HepG2 (cell line): ENCODE results near the gene PTPMT1. TPM values are rescaled to one million over a fixed set of nuclear protein-coding genes. Genes with fewer than 3 reads are reported as not detected.

Source experiments
- ATAC-seq: fragments of 200-7000 bp; cut with Tn5 transposase; 3 replicates; pipeline ENCODE4 v1.9.1; 2020; ENCODE audit warnings: mild to moderate bottlenecking, moderate library complexity
- BruUV-seq: library from RNA; stranded (reverse); fragments of 400-500 nt; replicated peaks from 2 replicates; lab custom pipeline; 2021; lab: Mats Ljungman, UMichigan
- CTCF ChIA-PET: fragments of 300-600 bp; formaldehyde crosslinking; extraction: SDS; loops from one replicate; lab custom pipeline; 2021; ENCODE audit warnings: low total read pairs, inconsistent platforms, low intra/inter-chr PET ratio; lab: Yijun Ruan, JAX
- POLR2A ChIA-PET: fragments of 350-600 bp; sonication (Branson Sonifier 250); formaldehyde crosslinking; loops from one replicate; lab custom pipeline; 2020; ENCODE audit warnings: antibody characterized with exemption, inconsistent platforms; lab: Yijun Ruan, JAX
- DNase-seq: peaks from one replicate; pipeline ENCODE4 v3.0.0-alpha.2; 2015; ENCODE audit warnings: low spot score
- FAIRE-seq: peaks from 3 replicates; lab custom pipeline; 2011; peaks lifted over from hg19 to GRCh38; lab: Jason Lieb, UNC
- H2AFZ ChIP-seq: one replicate; pipeline ENCODE4 v1.6.1; 2011; ENCODE audit warnings: low read length, inconsistent platforms
- H3K27ac ChIP-seq: fragments of 300-600 bp; 3 replicates; pipeline ENCODE4 v1.8.0; 2011; ENCODE audit warnings: mixed run types, mild to moderate bottlenecking, mixed read lengths, low read length, inconsistent platforms; ENCODE audit not compliant: insufficient read depth; ENCODE audit errors: extremely low read length
- H3K27me3 ChIP-seq, 2 experiments: fragments of 200-600 bp in 1 of 2; 2 replicates in 1 of 2; 3 replicates in 1 of 2; pipeline versions ENCODE4 v1.6.0 to v1.8.0; 2011; ENCODE audit warnings: low read length in 2 of 2, mild to moderate bottlenecking in 2 of 2, moderate library complexity in 2 of 2, inconsistent platforms in 1 of 2; ENCODE audit not compliant: insufficient read depth in 2 of 2, control insufficient read depth in 1 of 2
- H3K36me3 ChIP-seq, 2 experiments: fragments of 200-600 bp in 1 of 2; replicated peaks in 1 of 2; 2 replicates in 1 of 2; 3 replicates in 1 of 2; pipeline versions ENCODE4 v1.5.1 to v1.8.0; 2011; ENCODE audit warnings: low read length in 2 of 2, inconsistent platforms in 1 of 2; ENCODE audit not compliant: insufficient read depth in 2 of 2, control insufficient read depth in 1 of 2
- H3K4me1 ChIP-seq: 2 replicates; pipeline ENCODE4 v1.5.1; 2012; ENCODE audit warnings: low read length, inconsistent platforms; ENCODE audit not compliant: insufficient read depth
- H3K4me2 ChIP-seq: 2 replicates; pipeline ENCODE4 v1.6.0; 2011; ENCODE audit warnings: low read depth, low read length, inconsistent platforms
- H3K4me3 ChIP-seq, 3 experiments: fragments of 200-600 bp in 1 of 3; sonication (generic), shearing (Covaris generic) in 1 of 3; replicated peaks in 1 of 3; 2 replicates each; pipeline ENCODE4 v1.5.1; 2011 to 2016; ENCODE audit warnings: low read length in 3 of 3, inconsistent platforms in 2 of 3, low read depth in 2 of 3, mild to moderate bottlenecking in 2 of 3, control low read depth in 1 of 3, mixed read lengths in 1 of 3; ENCODE audit not compliant: insufficient read depth in 1 of 3
- H3K79me2 ChIP-seq: one replicate; pipeline ENCODE4 v1.6.1; 2011; ENCODE audit warnings: low read length, inconsistent platforms; ENCODE audit not compliant: insufficient read depth
- H3K9ac ChIP-seq: 2 replicates; pipeline ENCODE4 v1.6.0; 2011; ENCODE audit warnings: mild to moderate bottlenecking, low read depth, low read length, inconsistent platforms; ENCODE audit not compliant: insufficient read depth
- H3K9me3 ChIP-seq: 2 replicates; pipeline ENCODE4 v1.5.1; 2012; ENCODE audit warnings: mild to moderate bottlenecking, low read length
- H4K20me1 ChIP-seq: 2 replicates; pipeline ENCODE4 v1.6.0; 2011; ENCODE audit warnings: inconsistent platforms, mild to moderate bottlenecking, low read length, moderate library complexity; ENCODE audit not compliant: insufficient read depth
- FOXP1 ChIP-seq, 2 experiments: fragments of 450-650 bp in 1 of 2; IDR thresholded peaks; 2 replicates each; pipeline ENCODE4 v1.6.1; 2017 to 2018; ENCODE audit warnings: antibody characterized with exemption in 1 of 2
- KLF11 ChIP-seq: IDR thresholded peaks from 2 replicates; pipeline ENCODE4 v1.6.1; 2016; ENCODE audit warnings: missing compliant biosample characterization
- NBN ChIP-seq: fragments of 450-650 bp; conservative IDR thresholded peaks from 2 replicates; pipeline ENCODE4 v1.6.1; 2017
- PHB2 ChIP-seq: fragments of 450-650 bp; IDR thresholded peaks from 2 replicates; pipeline ENCODE4 v1.6.1; 2018; ENCODE audit not compliant: partially characterized antibody
- RCOR2 ChIP-seq: IDR thresholded peaks from 2 replicates; pipeline ENCODE4 v1.6.1; 2016; ENCODE audit warnings: missing biosample characterization, missing genetic modification reagents
- SPEN ChIP-seq: sonication (generic); formaldehyde crosslinking; IDR thresholded peaks from 2 replicates; pipeline ENCODE4 v1.5.1; 2020; ENCODE audit warnings: low read depth, mild to moderate bottlenecking, missing genetic modification reagents
- WIZ ChIP-seq: sonication (generic); formaldehyde crosslinking; IDR thresholded peaks from 2 replicates; pipeline ENCODE4 v1.5.1; 2020; ENCODE audit warnings: mild to moderate bottlenecking, missing genetic modification reagents
- ZFP36L1 ChIP-seq: sonication (generic); formaldehyde crosslinking; IDR thresholded peaks from 2 replicates; pipeline ENCODE4 v1.8.0; 2022; ENCODE audit warnings: mild to moderate bottlenecking, missing genetic modification reagents, moderate library complexity
- ZFP82 ChIP-seq: sonication (generic); formaldehyde crosslinking; IDR thresholded peaks from 2 replicates; pipeline ENCODE4 v1.5.1; 2020; ENCODE audit warnings: mild to moderate bottlenecking, missing genetic modification reagents, borderline replicate concordance
- ZNF788 ChIP-seq: sonication (generic); formaldehyde crosslinking; IDR thresholded peaks from 2 replicates; pipeline ENCODE4 v1.5.0; 2020; ENCODE audit warnings: mild to moderate bottlenecking, missing genetic modification reagents, borderline replicate concordance
- WGBS: methylation state at CpG from one replicate; pipeline ENCODE4 v1.1.6; 2017; ENCODE audit warnings: low lambda C conversion rate; 5-methylcytosine and 5-hydroxymethylcytosine counted together
- in situ Hi-C: cut with HindIII; loops from 2 replicates; pipeline ENCODE4 v1.10.0; 2017; ENCODE audit warnings: low pct_unique_long_range_greater_than_20kb; ENCODE audit not compliant: extremely low pct_ligation_motif_present
- intact Hi-C: fragments of 100-400 bp; cut with micrococcal nuclease; formaldehyde crosslinking; loops from one replicate; pipeline ENCODE4 v1.10.0; 2022; ENCODE audit not compliant: unreplicated experiment
- polyA plus RNA-seq, 8 experiments: library from polyadenylated mRNA; depleted of rRNA in 3 of 8; stranded (reverse) in 7 of 8; unstranded in 1 of 8; fragments of >200 nt; fragmentation: Illumina TruSeq in 4 of 8; extraction: Trizol in 4 of 8; gene quantifications; 2 replicates each; pipeline versions ENCODE4 v1.2.1 to v1.2.3, GENCODE V29; 2011 to 2016; ENCODE audit warnings: low read depth in 4 of 8, missing spikeins in 1 of 8, mixed read lengths in 1 of 8; ENCODE audit not compliant: insufficient read depth in 1 of 8
- total RNA-seq, 5 experiments: library from RNA; depleted of rRNA; stranded (reverse); fragments of >200 nt; fragmentation: Illumina TruSeq; extraction: Trizol; gene quantifications; 2 replicates each; pipeline ENCODE4 v1.2.3, GENCODE V29; 2016; ENCODE audit warnings: low read depth in 1 of 5
- TF ChIP-seq, protein P1 (sequence below): sonication (generic); formaldehyde crosslinking; IDR thresholded peaks from one replicate; pipeline ENCODE4 v1.5.1; 2020; ENCODE audit warnings: mild to moderate bottlenecking, missing genetic modification reagents; ENCODE audit errors: not compliant biosample characterization
- TF ChIP-seq, protein P2 (sequence below): sonication (generic); formaldehyde crosslinking; conservative IDR thresholded peaks from 2 replicates; pipeline ENCODE4 v1.4.0; 2020; ENCODE audit warnings: missing genetic modification reagents
- TF ChIP-seq, protein P3 (sequence below): IDR thresholded peaks from 2 replicates; pipeline ENCODE4 v1.6.1; 2016; ENCODE audit warnings: mild to moderate bottlenecking
- TF ChIP-seq, protein P4 (sequence below): sonication (generic); formaldehyde crosslinking; IDR thresholded peaks from 2 replicates; pipeline ENCODE4 v1.5.0; 2020; ENCODE audit warnings: missing genetic modification reagents, mild to moderate bottlenecking, borderline replicate concordance

Gene PTPMT1
- total and polyA plus RNA-seq, 2 of the 13 experiments (the other 11 are each of a cell fraction or from before 2014, with no cell fraction given) = 55.6 to 129 TPM

DNA sequence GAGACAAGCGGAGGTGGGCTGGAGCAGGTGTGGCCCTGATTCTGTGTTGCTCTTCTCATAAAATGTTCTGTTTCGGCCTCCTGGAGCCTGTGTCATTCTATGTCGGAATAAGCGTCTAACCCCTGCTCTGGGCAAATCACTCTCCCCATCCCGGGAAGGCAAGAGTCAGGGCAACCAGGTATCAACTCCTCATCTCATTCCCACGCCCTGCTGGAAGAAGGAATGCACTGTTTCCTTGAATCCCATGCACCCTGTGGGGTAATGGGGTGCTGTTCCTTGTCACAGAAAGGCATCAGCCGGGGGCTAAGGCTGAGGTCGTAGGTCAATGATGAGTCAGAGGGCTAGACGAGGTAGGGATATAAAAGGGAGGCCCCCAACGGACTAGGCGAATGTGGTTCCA, 23.7 kb downstream of the PTPMT1 start:
- H3K27me3 ChIP-seq = peaks cover 2 to 14% of the 10 kb centered on the region in 2 experiments
- TF ChIP-seq PHB2 (no peak), ZNF788 (CRISPR knock-in tag) (no peak), WIZ (no peak), FOXP1 (IDR thresholded peaks at IDR 0.05) (no peak), FOXP1 (CRISPR knock-in tag; IDR thresholded peaks at IDR 0.05) (no peak), SPEN (CRISPR knock-in tag) (no peak), ZFP36L1 (no peak), RCOR2 (CRISPR knock-in tag) (no peak), KLF11 (CRISPR knock-in tag) (no peak), NBN (no peak), ZFP82 (no peak)
- TF ChIP-seq, protein P1, sequence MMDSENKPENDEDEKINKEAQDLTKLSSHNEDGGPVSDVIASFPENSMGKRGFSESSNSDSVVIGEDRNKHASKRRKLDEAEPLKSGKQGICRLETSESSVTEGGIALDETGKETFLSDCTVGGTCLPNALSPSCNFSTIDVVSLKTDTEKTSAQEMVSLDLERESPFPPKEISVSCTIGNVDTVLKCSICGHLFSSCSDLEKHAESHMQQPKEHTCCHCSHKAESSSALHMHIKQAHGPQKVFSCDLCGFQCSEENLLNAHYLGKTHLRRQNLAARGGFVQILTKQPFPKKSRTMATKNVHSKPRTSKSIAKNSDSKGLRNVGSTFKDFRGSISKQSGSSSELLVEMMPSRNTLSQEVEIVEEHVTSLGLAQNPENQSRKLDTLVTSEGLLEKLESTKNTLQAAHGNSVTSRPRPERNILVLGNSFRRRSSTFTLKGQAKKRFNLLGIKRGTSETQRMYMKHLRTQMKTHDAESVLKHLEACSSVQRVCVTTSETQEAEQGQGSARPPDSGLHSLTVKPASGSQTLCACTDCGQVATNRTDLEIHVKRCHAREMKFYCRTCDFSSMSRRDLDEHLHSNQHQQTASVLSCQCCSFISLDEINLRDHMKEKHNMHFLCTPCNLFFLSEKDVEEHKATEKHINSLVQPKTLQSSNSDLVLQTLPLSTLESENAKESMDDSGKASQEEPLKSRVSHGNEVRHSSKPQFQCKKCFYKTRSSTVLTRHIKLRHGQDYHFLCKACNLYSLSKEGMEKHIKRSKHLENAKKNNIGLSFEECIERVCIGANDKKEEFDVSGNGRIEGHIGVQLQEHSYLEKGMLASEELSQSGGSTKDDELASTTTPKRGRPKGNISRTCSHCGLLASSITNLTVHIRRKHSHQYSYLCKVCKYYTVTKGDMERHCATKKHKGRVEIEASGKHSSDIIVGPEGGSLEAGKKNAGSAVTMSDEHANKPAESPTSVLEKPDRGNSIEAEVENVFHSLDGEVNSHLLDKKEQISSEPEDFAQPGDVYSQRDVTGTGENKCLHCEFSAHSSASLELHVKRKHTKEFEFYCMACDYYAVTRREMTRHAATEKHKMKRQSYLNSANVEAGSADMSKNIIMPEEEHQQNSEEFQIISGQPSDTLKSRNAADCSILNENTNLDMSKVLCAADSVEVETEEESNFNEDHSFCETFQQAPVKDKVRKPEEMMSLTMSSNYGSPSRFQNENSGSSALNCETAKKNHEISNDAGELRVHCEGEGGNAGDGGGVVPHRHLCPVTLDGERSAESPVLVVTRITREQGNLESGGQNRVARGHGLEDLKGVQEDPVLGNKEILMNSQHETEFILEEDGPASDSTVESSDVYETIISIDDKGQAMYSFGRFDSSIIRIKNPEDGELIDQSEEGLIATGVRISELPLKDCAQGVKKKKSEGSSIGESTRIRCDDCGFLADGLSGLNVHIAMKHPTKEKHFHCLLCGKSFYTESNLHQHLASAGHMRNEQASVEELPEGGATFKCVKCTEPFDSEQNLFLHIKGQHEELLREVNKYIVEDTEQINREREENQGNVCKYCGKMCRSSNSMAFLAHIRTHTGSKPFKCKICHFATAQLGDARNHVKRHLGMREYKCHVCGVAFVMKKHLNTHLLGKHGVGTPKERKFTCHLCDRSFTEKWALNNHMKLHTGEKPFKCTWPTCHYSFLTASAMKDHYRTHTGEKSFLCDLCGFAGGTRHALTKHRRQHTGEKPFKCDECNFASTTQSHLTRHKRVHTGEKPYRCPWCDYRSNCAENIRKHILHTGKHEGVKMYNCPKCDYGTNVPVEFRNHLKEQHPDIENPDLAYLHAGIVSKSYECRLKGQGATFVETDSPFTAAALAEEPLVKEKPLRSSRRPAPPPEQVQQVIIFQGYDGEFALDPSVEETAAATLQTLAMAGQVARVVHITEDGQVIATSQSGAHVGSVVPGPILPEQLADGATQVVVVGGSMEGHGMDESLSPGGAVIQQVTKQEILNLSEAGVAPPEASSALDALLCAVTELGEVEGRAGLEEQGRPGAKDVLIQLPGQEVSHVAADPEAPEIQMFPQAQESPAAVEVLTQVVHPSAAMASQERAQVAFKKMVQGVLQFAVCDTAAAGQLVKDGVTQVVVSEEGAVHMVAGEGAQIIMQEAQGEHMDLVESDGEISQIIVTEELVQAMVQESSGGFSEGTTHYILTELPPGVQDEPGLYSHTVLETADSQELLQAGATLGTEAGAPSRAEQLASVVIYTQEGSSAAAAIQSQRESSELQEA (CRISPR knock-in tag) = no peak
- TF ChIP-seq, protein P2, sequence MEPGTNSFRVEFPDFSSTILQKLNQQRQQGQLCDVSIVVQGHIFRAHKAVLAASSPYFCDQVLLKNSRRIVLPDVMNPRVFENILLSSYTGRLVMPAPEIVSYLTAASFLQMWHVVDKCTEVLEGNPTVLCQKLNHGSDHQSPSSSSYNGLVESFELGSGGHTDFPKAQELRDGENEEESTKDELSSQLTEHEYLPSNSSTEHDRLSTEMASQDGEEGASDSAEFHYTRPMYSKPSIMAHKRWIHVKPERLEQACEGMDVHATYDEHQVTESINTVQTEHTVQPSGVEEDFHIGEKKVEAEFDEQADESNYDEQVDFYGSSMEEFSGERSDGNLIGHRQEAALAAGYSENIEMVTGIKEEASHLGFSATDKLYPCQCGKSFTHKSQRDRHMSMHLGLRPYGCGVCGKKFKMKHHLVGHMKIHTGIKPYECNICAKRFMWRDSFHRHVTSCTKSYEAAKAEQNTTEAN (CRISPR knock-in tag) = no peak
- TF ChIP-seq, protein P3, sequence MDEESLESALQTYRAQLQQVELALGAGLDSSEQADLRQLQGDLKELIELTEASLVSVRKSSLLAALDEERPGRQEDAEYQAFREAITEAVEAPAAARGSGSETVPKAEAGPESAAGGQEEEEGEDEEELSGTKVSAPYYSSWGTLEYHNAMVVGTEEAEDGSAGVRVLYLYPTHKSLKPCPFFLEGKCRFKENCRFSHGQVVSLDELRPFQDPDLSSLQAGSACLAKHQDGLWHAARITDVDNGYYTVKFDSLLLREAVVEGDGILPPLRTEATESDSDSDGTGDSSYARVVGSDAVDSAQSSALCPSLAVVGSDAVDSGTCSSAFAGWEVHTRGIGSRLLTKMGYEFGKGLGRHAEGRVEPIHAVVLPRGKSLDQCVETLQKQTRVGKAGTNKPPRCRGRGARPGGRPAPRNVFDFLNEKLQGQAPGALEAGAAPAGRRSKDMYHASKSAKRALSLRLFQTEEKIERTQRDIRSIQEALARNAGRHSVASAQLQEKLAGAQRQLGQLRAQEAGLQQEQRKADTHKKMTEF (CRISPR knock-in tag) = no peak
- TF ChIP-seq, protein P4, sequence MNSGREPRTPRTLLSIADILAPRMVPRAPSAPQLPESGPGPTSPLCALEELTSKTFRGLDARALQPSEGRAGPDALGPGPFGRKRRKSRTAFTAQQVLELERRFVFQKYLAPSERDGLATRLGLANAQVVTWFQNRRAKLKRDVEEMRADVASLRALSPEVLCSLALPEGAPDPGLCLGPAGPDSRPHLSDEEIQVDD (CRISPR knock-in tag) = no peak

More for the DNA sequence above, 23.7 kb downstream of the PTPMT1 start:
- in situ Hi-C loops = no loop called here
- BruUV-seq = TSS peak; percentile 33
- 76% methylated on average over 11 of the region's 11 CpGs for WGBS
- H3K79me2 ChIP-seq = no peaks in the 10 kb centered on the region
- intact Hi-C loops = loop anchor here (5.0 kb wide), 1 partner anchor 522 kb away; no protein-coding TSS in a partner anchor
- DNase-seq (no peak), FAIRE-seq (no peak), ATAC-seq (no peak)
- H3K9ac ChIP-seq = 0 out of 2 replicates have a peak overlapping the region, but pooled peaks have one; percentile 19
- no peak overlapping the region for H3K4me3 ChIP-seq
- POLR2A ChIA-PET = interaction anchor here (0.6 to 1.6 kb wide), 2 partner anchors 9 to 11 kb away, joined by 3 to 7 read pairs; partner anchors contain the start of gene KBTBD4
- H3K27ac ChIP-seq = no peak overlapping the region
- peaks cover 61% of the 10 kb centered on the region for H3K4me1 ChIP-seq
- peak overlapping the region; percentile 91 for H3K4me2 ChIP-seq
- no peaks in the 10 kb centered on the region for H3K9me3 ChIP-seq
- no peak overlapping the region for H2AFZ ChIP-seq
- H4K20me1 ChIP-seq = no peaks in the 10 kb centered on the region
- CTCF ChIA-PET = no interaction called here
- H3K36me3 ChIP-seq = peaks cover under 1 to 4% of the 10 kb centered on the region in 2 experiments; a peak in 4 of 5 replicates
